ENCODE measurements around the gene TSPAN1.

Gene TSPAN1

DNA sequence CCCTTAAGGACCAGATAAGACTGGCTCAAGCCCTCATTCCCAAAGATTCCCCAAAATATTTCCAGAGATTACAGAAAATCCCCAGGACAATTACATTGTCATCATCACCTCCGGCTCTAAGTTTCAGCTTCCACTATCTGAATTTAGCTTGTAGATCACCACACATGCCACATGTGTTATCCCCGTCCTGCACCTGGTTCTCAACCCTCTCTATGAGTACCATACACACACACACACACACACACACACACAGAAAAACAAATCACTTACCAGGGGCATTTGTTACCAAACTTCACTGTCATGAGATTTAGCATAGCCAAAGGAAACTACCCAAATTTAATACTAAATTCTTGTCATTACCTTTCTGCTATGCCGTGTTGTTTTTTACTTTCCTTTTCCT is 15.4 kb upstream of the TSPAN1 start:
- in situ Hi-C loops (cut with HindIII; ENCODE audit: low sequenced_read_pairs): no loop called here

DNA sequence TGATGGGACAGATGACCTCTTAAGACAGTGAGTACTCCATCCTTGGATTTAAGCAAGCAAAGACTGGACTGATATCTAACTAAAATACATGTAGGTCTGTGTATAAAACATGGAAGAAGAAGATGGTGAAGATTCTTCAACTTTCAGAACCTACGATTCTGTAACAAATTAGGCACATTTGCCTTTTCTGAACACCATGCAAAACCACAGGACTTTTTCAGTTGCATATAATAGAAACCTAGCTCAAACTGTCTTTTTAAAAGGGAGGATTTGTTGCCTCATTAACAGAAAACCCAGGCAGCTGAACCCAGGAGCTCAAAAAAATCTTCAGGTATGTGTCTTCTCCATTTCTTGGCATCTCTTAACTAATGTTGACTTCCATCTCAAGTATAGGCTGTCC is 14.7 kb upstream of the TSPAN1 start:
- in situ Hi-C loops (cut with HindIII; ENCODE audit: low sequenced_read_pairs): no loop called here

DNA sequence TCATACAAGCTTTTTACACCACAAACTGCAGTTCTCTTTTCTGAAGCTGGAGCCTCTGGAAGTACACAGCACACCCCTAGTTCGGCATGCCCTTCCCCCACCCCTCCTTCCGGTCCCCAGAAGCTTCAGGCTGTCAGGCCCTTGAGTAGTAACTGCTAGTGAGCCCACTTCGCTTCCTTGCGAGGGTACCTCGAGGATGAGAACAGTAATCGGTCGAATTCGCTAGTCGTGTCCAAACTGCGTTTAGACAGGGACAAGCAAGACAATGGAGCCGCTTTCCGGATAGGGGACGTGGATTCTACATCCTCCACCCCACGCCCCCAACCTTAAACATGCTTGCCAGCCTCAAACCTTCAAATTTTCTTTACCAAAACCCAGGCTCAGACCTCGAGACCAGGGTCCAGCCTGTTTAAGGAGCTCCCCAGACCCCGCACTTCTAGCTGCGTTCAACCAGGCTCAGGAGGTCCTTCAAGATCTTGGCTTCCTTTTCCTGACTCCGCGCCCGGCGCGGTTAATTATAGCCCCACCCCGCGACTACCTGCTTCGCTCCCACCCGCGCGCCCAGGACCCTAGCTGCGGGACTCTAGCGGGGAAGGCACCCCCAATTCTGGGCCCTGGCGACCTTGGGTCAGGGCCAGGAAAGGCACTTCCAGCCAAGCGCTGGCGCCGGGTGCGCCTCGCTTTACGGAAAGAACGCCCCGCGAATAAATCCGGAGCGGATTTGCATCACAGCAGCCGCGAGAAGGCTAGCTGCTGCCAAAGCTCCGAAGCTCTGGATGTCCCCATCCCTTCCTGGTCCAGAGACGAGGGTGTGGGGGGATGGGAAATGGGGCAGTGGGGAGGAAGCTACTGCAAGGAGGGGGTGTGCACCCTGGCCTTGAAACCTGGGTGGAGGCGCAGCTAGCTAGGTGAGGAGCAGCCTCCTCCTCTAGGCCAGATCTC is 8.1 kb upstream of the TSPAN1 start:
- in situ Hi-C loops (cut with HindIII; ENCODE audit: low sequenced_read_pairs): loop anchor here (5.0 kb wide), 1 partner anchor 34 kb away; the partner anchor contains the start of gene PIK3R3

DNA sequence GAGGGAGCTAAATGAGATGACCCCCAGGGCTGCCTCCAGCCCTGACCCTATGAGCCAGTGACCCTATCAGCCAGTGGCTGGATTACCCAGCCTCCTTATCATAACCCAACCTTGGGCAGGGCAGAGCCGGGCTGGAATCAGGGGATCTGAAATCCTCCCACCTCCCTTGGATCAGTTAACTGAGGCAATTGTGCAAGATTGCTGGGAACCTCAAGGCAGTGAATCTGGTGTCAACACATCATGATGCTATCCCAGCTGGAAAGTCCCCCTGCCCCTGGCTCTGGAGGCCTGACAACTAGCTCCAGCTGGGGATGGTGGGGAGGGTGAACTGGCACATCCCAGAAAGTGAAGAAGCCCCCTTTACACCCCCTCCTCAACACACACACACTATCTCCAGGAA is 6.4 kb upstream of the TSPAN1 start:
- in situ Hi-C loops (cut with HindIII; ENCODE audit: low sequenced_read_pairs): loop anchor here (5.0 kb wide), 1 partner anchor 36 kb away; the partner anchor contains the start of gene PIK3R3

DNA sequence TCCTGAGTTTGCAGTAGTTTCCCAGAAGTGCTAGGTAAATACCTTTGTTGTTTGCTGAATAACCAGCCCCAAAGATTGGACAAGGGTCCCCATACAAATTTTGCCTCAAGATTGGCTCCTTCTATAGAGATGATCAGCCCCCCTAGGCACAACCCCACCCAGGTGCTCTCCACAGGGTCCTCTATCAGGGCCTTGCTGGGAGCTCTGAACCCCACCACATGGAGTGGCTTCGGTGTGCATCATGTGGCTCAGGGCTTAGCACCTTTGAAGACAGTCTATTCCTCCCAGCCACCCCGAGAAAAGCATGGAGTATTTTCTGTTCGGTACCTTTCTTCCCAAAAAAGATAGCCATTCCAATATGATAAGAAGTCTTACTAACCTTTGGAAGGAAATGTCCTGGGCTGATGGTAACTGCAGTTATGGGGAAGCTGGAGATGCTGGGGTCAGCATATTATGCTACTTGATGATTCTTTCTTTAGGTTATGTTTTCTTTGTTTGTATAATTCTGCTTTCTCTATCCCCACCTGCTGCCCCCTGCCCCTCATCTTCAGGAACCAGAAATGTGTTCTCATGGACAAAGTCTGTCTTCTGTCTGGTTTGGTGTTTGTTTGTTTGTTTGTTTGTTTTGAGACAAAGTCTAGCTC is 5.0 kb upstream of the TSPAN1 start:
- in situ Hi-C loops (cut with HindIII; ENCODE audit: low sequenced_read_pairs): loop anchor here (5.0 kb wide), 1 partner anchor 38 kb away; the partner anchor contains the start of gene PIK3R3

DNA sequence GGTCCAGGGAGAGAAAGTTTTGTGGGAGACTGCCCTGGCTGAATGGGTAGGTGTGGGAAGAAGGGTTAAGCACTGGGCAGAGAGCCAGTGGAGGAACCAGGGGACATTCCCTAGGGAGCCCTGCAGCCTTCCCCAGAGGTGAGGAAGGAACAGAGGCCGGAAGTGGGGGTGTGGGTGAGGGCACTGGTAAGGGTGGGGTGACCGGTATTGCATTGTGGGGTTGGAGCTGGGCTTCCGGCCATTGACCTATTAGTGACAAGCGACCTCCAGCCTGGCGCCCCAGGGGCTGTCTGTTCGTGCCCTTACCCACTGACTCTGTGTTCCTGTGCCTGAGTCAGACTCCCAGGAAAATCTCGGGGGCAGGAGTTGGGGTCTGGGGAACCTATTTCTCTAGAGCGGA is 3.5 kb upstream of the TSPAN1 start:
- in situ Hi-C loops (cut with HindIII; ENCODE audit: low sequenced_read_pairs): no loop called here

DNA sequence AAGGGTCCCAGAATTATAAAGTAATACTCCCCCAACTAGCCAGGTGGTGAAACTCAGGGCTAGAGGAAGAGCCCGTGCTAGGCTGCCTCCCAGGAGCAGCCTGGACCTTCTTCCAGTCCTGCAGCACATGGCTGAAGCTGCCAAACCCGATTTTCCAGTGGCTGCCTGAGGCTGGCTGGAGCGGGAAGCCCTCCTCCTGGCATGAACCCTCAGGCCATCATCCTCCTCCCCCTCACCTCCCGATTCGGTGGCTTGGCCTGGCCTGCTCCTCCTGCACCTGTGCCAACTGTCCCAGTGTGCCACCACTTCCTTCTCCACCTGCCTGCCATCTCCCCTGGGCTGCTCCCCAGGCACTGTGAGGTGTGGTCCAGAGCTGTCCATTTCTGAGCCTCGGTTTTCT is 3.0 kb upstream of the TSPAN1 start:
- in situ Hi-C loops (cut with HindIII; ENCODE audit: low sequenced_read_pairs): no loop called here

DNA sequence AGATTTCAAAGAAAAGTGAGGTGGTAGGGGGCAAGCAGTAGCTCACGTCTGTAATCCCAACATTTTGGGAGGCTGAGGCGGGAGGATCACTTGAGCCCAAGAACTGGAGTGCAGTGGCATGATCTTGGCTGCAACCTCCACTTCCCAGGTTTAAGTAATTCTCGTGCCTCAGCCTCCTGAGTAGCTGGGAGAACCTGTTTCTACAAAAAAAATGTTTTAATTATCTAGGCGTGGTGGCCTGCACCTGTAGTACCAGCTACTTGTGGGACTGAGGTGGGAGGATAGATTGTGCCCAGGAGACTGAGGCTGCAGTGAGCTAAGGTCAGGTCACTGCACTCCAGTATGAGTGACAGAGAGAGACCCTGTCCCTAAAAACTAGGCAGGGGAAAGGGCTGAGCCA is 2.6 kb upstream of the TSPAN1 start:
- in situ Hi-C loops (cut with HindIII; ENCODE audit: low sequenced_read_pairs): no loop called here

DNA sequence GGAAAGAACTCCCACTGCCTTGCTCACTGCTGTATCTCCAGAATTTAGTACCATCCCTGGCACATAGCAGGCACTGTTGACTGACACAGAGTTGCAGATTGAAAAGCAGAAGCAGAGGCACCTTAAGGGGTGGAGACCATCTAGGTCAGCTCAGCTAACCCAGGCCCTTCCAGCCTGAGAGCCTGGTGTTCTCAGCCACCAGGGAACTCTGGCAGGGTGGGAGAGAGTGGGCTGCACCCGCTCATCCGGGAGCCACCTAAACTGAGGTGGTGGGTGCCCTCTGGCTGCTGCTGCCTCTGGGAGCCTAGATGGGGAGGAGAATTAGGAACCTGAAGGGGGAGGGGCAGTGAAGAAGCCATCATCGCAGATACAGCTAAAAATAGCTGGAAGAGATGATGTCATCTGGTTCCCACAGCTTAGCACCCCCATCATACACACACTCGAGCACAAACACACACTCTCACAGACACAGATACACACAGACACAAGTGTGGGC is 1.5 kb upstream of the TSPAN1 start:
- in situ Hi-C loops (cut with HindIII; ENCODE audit: low sequenced_read_pairs): no loop called here

DNA sequence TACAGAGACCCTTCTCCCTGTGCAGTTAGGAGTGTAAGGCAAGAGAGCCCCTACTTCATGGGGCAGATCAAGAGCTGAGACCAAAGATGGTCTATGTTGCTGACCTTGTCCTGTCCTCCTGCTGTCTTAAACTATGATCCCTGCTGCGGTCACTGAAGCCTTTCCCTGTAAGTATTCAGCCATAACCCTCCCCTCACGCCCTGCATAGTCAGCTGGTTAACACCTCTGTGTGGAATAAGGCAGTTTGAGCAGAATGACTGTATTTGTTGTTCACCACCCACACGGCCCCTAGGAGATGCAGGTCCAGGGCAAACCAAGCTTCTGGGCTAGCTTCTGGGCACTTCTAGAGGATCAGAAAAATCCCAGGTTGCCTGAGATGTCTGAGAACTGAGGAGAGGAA is 356 bp downstream of the TSPAN1 start:
- in situ Hi-C loops (cut with HindIII; ENCODE audit: low sequenced_read_pairs): no loop called here

DNA sequence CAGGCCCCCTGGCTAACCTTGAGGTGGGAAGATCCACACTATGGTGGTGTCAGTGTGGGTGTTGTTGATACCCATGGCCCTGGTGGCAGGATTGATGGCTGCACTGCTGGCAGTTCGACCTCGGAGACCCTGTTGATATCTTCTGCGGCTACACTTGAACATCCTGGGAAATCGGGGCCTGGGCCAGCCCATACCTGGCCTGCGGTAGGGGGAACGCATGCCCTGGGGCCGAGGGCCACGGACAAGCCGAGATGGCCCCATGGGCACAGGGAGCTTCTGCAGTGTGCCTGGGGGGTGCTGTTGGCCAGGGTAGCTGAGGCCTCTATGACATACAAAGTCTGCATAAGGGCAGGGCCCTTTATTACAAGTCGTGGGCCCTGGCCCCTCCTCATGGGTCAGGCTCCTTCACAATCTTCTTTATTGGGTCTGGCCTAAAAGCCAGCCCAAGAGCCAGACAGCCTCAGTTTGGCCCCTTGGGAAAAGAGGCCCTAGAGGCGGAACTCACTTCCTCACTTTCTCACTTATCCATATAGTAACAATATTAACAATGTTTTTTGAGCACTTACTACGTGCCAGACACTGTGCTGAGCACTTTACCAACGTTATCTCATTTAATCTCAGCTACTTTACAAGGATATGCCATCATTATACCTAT is 1.5 kb downstream of the TSPAN1 start, which contains the start of gene P3R3URF:
P3R3URF (minus strand) TSS at position 278 of the 655 bp plus-strand sequence; CDS start at position 261, 17 bp downstream.
- in situ Hi-C loops (cut with HindIII; ENCODE audit: low sequenced_read_pairs): no loop called here

DNA sequence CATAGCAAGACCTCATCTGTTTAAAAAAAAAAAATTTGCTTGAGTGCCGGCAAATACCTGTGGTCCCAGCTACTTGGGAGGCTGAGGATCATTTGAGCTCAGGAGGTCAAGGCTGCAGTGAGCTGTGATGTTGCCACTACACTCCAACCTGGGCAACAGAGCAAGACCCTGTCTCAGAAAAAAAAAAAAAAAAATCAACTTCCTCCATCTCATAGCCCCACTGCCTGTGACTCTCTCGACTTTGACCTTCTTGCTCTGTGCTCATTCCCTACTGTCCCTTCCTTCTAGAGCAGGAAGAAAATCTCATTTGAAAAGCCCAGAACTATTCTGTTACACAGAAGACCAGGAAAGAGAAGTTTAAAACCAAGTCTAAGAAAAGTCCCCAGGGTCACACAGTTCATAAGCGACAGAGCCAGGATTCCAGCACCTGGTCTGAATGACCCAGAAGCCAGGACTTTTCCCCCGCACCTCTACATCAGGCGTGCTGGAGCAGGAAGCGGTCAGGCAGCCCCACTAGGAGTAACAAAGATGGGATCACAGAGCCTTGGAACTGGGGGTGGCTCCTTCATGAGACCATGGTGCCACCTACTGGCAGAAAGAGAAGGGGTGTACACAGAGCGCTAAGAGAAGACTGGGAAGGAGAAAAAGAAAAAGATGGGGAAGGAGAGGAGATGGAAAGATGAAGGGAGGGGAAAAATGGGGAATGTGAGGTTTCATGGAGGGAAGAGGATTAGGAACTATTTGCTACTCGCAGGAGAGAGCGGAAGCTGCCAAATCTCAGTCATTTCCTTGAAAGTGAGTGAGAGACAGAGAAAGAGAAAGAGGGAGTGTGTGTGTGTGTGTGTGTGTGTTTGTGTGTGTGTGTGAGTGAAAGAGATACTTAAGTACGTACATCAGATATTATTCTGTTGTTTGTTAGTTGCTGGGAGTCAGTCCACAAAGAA is 4.5 kb downstream of the TSPAN1 start:
- in situ Hi-C loops (cut with HindIII; ENCODE audit: low sequenced_read_pairs): loop anchor here (5.0 kb wide), 1 partner anchor 147 kb away; no protein-coding TSS in a partner anchor

DNA sequence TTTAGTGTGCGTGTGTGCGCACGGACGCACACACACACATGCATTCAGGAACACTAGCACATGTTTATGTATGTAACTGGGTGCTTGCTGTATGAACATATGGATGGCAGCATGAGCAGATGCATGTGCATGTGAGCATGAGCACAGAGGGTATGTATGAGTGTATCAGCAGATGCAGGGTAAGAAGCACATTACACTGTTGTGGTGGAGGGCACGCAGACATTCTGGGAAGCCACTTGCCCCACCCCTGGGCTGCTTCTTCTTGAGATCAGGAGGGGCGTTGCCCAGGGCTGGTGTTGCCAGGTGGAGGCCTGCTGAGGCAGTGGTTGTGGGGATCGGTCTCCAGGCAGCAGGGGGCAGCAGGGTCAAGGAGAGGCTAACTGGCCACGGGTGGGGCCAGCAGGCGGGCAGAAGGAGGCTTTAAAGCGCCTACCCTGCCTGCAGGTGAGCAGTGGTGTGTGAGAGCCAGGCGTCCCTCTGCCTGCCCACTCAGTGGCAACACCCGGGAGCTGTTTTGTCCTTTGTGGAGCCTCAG is 5.3 kb downstream of the TSPAN1 start:
- in situ Hi-C loops (cut with HindIII; ENCODE audit: low sequenced_read_pairs): loop anchor here (5.0 kb wide), 1 partner anchor 148 kb away; no protein-coding TSS in a partner anchor

DNA sequence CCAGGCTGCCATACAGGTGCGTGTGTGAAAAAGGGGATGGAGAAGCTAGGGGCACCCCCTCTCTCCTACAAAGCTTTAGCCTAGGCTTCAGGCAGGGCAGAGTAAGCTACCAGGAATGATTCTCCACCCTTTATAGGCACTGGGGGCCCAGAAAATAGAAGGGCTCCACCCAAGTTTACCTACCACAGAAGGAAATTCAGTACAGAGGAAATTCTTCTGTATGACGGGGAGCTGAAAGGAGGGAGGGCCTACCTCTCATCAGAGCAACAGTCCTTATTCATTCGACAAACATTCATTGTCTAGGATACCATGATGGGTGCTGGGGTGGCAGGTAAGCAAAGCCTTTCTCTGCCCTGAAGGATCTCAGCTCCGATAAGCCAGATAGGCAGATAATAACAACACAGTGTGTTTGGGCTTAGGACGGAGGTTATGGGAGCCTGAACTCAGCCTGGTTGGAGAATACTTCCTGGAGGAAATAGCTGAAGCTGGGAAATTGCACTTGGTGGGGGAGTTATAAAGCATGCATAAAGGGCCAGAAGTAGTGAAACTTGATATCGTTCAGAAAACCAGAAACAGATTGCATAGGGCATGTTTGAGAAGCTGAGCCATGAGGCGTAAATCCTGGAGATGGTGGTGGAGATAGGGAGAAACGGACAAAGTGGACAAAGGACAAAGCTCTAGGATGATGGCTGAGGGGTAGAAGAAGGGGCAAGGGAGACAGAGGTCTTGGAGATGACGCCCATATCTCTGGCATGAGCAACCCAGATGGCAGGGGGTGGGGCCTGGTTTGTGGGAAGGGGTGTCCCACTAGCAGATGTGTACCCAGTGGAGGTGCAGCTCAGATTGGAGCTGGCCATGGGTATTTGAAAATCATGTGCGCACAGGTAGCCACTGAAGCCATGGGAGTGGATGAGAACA is 6.7 kb downstream of the TSPAN1 start:
- in situ Hi-C loops (cut with HindIII; ENCODE audit: low sequenced_read_pairs): loop anchor here (5.0 kb wide), 1 partner anchor 149 kb away; no protein-coding TSS in a partner anchor

DNA sequence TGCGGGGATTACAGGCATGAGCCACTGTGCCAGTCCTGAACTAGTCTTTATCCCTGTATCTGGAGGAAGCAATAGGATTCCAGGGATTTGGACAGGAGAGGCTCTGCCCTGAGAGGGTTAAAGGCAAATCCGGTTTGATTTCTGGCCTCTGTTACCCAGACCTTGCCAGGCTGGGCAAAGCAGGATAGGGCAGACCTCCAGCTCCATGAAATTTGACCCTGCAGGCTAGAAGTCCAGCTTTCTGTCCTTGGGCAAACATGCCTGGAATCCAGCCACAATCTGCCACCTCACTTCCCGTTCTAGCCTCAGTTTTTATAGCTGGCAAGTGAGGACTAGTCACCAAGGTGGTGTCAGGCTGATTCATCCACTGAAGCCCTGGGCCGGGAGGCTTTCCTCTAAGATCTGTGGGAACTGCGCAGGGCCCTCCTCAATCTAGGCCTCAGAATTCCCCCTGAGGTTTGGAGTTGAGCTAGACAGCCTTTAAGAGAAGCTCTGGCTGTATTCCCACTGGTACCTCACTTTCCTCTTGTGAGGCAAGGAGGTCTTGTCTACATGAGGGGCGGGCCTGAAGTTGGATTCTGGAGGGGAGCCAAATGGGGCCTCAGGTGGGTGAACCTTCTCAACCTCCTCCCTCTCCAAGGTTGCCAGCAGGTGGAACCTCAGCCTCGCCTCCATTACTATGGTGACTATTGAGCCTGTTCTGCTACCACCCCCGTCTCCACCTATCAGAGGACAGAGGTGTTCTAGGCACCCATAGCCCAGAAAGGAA is 8.4 kb downstream of the TSPAN1 start:
- in situ Hi-C loops (cut with HindIII; ENCODE audit: low sequenced_read_pairs): loop anchor here (5.0 kb wide), 1 partner anchor 151 kb away; no protein-coding TSS in a partner anchor

DNA sequence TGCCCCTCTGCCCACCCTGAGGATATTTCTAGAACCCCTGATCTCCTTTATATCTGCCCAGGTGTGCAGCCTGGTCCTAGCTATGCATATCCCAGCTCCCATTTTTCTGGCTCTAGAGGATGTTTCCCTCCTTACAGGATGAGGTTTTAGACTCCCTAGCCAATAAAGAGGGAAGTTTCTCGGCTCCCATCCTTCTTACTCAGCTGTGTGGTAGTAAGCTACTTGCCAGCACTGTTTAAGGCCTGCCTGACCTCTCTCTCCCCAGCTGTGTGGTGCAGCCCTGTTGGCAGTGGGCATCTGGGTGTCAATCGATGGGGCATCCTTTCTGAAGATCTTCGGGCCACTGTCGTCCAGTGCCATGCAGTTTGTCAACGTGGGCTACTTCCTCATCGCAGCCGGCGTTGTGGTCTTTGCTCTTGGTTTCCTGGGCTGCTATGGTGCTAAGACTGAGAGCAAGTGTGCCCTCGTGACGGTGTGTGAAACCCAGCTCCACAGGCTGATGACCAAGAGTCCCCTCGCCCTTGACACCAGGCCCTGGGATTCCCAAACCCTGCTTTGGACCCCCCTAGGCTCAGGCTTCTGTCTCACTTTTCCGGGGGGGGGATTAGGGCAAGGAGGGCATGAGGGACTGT is 9.2 kb downstream of the TSPAN1 start:
- in situ Hi-C loops (cut with HindIII; ENCODE audit: low sequenced_read_pairs): loop anchor here (5.0 kb wide), 1 partner anchor 152 kb away; no protein-coding TSS in a partner anchor

All from endothelial cell of hepatic sinusoid (primary cell).